DMS114 treated with DMSO at 0.1 percent for 48 hours (cell line): ENCODE data around the gene GARIN3.
"Not testable (repeated sequence)": the region's sequence is repeated elsewhere in the genome, so short reads cannot be mapped to it uniquely, and the experiment has no call there.

Experiments used
- DNase-seq: peaks from one replicate; lab custom pipeline; 2025; ENCODE audit not compliant: unreplicated experiment; lab: John Stamatoyannopoulos, UW

Gene GARIN3

DNA sequence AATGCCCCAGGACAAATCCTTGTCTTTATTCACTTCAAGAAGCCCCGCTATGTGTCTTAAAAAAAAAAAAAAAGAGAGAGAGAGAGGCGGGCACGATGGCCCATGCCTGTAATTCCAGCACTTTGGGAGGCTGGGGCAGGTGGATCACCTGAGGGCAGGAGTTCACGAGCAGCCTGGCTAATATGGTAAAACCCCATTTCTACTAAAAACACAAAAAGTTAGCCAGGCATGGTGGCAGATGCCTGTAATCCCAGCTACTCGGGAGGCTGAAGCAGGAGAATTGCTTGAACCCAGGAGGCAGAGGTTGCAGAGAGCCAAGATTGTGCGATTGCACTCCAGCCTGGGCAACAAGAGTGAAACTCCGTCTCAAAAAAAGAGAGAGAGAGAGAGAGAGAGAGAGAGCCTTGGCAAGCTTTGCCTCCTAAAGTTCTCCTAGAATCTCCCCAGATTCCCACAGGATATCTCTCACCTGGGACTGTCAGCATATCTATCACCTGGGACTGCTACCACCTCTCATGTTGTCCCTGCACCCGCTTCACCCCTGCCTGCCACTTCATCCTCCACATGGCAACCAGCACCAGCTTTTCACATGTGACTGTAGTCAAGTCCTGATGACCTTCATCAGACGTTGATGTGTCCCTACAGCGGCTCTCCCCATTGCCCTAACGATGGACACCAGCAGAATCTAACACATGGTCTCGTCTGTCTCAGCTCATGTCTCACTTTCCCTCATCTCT, 20.4 kb upstream of the GARIN3 start:
- no peak for DNase-seq

DNA sequence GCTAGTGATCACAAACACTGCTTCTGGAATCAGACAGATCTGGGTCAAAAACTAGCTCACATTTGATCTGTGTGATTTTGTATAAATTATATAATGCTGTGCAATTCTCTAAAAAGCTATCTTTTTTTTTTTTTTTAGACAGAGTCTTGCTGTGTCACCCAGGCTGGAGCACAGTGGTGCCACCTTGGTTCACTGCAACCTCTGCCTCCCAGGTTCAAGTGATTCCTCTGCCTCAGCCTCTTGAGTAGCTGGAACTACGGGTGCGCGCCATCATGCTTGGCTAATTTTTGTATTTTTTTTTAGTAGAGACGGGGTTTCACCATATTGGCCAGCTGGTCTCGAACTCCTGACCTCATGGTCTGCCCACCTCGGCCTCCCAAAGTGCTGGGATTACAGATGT, 19.1 kb upstream of the GARIN3 start:
- DNase-seq: not testable (repeated sequence)

DNA sequence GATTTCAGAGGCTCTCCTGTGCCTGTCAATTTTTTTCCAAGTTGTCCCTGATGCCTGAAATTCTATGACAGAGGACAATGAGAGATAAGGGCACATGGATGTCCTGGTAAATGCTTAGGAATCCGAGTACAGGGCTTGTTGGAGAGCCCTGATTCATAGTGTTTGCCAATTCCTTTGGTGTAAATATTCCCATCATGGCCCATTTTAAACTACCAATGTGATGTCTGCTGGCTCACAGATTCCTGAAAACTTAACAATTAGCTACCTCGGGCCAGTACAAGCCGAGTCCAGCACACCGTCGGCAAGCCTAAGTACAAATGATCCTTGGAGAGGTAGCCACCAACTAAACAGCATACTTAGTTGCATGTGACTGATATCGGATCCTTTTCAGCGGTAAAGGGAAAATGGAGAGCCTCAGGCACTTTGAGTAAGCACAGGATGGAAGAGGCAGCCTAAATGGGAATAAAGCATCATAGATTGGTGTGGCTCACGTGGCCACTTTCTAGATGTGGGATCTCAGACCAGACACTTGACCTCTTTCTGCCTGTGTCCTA, 18.1 kb upstream of the GARIN3 start:
- DNase-seq: no peak

DNA sequence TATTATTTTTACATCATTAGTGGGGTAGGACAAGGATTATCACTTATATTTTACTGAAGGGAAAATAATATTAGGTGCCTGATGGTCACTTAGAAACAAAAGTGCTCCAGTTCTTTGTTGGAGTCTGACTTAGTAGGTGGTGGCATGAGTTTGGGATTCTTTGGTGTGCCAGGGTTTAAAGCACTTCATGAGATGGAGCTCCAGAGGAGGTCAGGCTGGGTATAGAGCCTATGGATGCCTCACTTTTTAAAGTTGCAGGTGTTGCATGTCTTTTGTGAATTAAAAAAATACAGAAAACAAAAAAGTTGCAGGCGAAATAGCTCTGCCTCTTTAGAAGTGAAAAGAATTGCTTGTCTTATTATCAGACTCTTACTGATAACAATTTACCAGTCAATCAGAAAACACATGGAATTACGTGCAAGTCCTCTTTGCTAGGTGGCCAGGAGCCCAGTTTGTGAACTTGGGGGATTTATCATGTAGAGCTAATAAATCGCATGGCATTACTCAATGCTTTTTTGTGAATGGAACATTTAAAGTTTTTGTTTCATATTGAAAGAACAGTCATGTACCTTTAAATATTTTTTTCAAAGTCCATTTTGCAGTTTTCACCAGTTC, 16.2 kb upstream of the GARIN3 start:
- no peak for DNase-seq

DNA sequence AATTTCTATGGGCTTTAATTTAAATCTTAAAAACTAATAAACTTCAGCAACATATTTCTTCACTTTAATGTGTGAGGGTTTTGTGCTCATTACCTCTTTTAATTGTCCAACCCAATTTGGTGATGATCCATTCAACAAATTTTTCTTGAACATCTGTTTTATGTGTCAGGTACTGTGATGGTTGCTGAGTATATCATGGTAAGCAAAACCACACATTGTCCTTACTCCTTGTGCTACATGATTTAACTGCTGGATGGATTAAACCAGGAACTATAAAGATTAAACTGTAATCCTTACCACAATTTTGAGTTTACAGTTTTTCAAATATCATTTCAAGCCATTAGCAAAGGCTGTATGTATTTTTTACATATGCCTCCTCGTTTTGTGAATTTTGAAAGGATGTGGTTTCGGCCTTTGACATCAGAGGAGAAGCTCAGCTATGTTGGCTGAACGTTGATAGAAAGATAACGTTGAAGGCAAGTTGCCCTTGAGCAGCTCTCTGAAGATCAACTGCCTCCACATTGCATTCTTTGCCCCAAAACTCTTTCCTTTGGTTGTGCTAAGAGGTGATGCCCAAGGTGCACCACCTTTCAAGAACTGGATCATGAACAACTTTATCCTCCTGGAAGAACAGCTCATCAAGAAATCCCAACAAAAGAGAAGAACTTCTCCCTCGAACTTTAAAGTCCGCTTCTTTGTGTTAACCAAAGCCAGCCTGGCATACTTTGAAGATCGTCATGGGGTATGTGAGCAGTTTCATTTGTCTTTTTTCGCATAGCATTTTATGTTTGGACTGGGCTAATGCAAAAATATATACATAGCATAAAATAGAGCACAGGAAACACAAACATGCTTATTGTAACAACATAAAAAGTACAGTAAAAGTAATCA, 14.6 kb upstream of the GARIN3 start, which contains the start of gene ITK:
ITK (plus strand) TSS at position 467 of the 891 bp plus-strand sequence; CDS start at position 605, 138 bp downstream.
- no peak for DNase-seq

DNA sequence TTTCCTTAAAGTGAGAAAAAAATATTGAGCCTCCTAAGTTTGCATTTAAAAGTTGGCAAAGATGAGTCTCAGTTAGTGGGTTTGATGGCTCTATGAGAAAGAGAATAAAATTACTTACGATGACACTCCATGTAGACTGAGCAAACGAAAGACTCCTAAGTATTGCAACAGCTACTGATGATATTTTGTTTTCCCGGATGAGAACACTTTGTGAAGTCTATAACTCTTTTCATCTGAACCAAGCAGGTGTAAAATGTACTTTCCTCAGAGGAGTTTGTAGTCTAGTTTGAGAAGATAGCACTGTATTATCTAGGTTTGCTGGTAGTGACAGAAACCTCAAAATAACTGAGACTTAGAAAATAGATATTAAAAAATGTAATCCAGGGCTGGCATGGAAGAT, 12.9 kb upstream of the GARIN3 start:
- no peak for DNase-seq

DNA sequence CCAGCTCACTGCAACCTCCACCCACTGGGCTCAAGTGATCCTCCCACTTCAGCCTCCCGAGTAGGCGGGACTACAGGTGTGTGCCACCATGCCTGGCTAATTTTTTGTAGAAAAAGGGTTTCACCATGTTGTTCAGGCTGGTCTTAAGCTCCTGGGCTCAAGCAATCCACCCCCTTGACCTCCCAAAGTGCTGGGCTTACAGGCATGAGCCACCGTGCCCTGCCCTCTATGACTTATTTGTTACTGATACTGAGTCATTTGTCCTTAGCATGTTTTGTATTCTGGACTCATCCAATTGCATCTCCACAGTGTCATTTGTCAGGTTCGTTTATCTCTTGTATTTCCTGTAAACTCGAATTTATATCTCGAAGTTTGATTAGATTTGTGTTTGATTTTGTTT, 11.9 kb upstream of the GARIN3 start:
- DNase-seq: no peak

DNA sequence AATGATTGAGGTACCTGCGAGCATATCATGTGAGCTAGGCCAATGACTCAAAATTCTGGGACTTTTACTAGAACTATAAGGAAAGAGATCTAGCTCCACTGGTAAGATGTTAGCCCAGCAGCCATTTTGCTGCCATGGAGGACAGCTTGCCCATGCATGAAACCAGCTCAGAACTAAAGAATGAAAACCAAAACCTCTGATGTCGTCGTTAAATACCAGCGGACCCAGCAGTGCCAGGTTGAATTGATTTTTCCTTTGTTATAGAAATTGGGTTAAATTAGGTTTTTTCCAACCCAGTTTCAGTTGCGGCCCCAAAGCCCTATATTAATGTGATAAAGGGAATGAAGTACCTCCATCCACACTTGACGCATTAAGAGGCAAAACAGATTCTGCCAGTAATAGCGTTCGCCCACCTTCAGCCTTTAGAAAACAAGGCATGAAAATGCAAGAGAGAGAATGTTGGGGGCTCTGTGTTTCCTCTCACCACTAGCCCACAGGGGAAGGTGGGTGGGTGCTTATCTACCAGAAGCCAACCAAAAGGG, 9.1 kb upstream of the GARIN3 start:
- no peak for DNase-seq

DNA sequence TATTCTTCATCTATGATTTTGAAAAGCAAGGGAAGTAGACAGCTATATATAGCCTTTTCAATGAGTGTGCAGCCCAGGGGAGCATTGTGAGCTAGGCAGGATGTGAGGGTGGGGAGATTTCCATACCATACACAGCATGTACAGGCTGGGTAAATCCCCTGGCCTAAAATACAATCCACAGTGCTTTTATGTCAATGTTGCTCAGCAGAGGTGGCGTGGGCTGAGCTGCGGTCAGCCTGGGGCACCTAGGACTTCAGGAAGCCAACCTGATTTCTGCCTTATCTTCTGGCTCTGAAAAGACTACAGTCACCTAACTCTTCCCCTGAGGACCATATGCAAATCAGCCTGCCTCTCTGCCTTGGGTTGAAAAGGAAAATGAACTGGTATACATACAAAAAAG, 6.3 kb upstream of the GARIN3 start:
- DNase-seq: no peak

DNA sequence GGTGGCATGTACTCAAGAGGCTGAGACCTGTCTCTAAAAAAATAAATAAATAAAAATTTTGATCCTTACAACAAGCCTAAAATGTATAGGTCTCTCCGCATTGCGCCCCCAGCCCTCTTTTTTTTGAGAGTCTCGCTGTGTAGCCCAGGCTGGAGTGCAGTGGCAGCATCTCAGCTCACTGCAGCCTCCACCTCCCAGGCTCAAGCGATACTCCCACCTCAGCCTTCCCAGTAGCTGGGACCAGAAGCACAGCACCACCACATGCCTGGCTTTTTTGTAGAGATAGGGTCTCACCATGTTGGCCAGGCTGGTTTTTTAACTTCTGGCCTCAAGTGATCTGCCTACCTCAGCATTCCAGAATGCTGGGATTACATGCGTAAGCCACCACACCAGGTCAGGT, 2.2 kb upstream of the GARIN3 start:
- no peak for DNase-seq

DNA sequence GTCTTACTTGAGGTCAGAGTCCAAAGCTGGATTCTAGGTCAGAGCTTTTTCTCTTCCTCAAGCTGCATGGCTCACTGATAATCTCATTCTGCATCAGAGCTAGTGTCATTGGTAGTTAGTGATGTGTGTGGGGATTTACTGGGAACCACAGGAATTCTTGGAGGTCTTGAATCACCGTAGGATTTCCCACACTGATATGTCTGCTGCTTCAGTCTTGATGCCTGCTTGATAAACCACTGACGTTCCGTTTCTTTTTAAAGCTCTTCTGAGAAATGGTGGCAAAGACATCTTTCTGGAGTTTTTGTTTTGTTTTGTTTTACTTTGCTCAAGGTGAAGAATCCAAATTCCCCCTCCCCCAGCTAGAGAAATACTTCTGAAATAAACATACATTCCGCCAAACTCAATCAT, 1.2 kb upstream of the GARIN3 start:
- no peak for DNase-seq

DNA sequence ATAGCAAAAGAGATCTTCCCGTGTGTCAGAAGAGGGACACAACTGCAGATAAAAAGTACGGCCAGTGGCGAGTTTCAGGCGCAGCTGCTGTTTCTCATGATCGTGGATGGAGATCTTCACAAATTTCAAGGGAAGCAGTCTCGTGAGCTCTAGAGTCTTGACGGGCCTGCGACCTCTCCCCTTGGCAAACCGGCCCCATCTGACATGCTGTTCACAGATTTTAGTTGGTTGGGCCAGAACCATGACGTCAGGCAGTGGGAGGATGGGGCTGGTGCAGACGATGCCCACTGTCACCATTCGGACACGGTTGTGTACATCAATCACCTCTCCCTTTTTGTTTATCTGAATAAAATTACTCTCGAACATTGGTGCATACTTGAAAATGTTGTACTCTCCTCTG, 396 bp downstream of the GARIN3 start:
- no peak for DNase-seq

DNA sequence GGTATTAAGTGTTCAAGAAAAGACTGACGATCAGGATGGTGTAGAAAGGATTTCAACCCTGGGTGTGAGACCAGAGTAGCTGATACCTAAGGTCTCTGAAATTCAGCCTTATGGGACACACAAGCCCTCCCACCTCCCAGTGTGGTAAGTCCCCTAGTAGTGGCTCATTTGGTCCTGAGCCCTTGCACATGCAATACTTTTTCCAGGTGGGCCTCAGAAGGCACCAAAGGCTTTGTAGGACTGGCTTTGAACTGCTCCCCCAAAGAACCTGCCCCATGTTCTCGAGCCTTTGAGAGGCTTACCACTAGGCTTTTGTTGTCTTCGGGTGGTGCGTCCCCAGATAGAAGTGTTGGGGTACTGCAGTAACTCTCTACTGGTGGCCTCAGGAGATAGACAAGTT, 803 bp downstream of the GARIN3 start:
- DNase-seq: no peak

DNA sequence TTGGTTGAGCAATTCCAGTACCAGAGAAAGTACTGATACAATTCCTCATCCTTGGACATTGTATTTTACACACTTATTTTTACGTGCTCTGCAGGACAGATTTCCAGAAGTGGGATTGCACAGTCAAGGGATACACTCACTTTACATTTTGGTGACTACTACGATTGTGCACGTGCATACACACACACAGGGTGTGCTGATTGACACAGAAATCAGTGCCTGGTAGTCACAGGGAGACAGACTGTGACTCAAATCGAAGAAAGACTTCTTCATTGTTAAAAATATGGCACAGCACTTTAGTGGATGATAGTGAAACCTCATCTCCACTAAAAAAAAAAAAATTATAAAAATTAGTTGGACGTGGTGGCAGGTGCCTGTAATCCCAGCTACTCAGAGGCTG, 1.5 kb downstream of the GARIN3 start:
- DNase-seq: no peak

DNA sequence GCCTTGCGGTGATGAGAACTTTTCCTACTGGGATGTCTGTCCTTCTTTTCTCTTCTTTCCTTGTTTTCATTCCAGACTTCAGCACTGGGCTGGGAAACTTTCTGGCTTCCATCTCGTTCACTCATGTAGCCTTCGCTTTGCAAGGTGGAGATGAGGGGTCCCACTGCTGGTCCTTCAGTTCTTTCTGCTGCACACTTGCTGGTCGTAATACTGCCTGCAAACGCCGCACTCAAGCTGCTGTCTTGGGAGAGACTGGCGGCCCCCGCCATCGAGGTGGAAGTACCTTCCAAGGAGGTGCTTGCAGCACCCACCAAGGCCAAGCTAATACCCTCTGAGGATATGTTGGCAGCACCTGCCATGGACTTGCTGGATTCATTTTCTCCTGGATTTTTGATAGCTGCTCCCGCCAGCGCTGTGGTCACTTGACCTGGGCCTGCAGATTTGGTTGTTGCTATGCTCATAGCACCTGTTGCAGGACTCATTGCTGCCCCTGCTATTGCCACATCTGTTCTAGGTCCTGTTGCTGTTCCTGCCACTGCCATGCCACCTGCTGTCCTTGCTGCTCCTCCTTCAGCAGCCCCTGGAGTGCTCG, 3.0 kb downstream of the GARIN3 start:
- DNase-seq: no peak

DNA sequence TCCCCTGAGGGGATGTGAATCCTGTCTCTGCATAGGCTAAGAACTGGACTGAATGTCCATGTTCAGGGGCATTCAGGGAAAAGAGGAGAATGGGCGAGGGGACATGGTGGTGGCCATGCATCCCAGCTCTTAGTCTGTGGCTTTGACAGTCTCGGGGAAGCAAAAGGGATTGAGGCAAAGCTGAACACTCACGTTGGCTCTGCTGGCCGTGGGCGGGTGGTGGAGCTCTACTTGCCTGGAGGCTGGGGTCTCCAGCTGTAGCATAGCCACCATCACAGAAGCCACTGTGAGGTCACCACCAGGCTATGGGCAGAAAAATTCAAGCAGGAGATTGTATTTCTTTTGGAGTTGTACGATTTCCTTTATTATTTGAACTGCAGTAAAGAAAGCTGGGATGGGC, 4.1 kb downstream of the GARIN3 start:
- no peak for DNase-seq

DNA sequence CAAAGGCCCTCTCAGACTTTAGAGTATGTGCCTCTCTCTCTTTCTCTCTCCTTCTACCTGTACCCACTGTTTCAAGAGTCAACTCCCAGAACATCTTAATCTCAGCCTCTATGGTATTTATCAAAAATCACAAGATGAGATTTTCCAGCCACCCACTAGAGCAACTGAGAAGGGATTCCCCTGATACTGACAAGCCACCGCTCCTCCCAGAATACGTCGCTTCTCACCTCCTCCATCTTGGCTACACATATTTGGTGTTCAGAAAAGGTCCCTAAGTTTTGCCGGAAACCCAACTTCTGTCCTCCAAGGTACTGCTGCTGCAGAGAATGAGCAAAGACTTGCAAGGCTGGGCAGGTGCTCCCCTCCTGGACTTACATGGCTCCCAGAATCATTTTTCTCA, 6.1 kb downstream of the GARIN3 start:
- DNase-seq: no peak

DNA sequence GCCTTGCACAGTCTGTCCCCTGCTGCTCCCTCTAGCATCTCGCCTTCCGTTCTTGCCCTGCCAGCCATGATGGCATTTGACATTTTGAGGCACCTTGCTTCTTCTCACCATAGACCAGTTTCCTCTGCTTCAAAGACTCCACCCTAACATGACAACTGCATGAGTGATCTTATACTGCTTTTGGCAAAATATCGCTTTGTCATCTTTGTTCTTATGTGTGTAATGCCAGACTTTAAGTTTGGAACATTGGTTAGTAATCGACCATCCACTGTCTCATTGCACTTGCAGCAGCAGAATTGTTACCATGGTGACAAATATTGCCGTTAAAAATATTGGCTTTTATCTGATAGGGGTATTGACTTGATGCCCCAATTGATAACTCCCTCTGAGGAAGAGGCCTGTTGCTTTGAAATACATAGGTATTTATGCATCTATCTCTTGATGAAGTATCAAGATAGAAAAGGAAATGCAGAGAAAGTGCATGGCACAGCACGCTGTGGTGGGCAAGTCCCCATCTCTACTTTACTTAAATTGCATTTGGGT, 6.8 kb downstream of the GARIN3 start:
- no peak for DNase-seq

DNA sequence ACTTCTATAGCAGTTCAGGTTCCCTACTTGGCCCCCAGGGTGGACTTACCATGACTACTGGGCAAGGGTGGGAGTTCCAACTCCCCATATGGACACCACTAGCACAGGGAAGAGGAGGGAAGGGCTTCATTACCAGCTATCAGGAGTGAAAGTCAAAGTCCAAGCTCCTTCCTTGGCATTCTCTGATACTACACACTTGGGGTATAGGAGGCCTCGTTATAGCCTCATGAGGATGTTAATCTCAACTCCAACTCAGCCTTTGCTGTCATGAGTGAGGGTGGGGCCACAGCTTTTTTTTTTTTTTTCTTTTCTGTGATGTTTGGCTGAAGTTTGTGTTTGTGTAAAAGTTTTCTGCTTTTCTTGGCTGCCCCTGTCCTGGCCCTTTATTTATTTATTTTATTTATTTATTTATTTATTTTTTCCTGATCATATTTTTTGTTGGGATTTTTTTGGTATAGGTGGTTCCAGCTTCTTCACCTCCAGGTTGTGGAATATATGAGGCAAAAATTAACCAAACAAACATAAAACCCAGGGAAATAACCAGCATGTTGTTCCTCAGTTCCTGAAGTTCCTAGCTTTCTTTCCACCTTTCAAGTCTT, 8.7 kb downstream of the GARIN3 start:
- no peak for DNase-seq

DNA sequence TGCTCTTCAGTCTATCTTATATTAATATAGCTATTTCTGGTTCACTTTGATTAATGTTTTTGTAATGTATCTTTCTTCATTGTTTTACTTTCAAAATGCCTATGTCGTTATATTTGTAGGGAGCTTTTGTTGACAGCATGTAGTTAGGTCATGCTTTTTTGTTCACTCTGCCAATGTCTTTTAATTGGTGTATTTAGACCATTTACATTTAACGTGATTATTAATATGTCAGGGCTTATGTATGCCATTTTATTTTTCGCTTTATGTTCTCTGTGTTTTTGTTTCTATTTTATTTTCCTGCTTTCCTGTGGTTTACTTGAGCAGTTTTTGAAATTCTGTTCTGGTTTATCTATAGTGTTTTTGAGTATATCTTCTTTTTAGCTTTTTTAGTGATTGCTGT, 10.8 kb downstream of the GARIN3 start:
- DNase-seq: no peak
